HG02840 (cell line): Measurements from ENCODE around the gene C13orf46.
"Not testable (repeated sequence)": the region's sequence is repeated elsewhere in the genome, so short reads cannot be mapped to it uniquely, and the experiment has no call there.

Experiments used
- ATAC-seq: cut with Tn5 transposase; IDR thresholded peaks from one replicate; pipeline ENCODE4 v1.9.1; 2021; ENCODE audit warnings: mild to moderate bottlenecking, moderate library complexity, moderate number of reproducible peaks; ENCODE audit not compliant: unreplicated experiment, low FRiP score

C13orf46 gene

GRCh38 chr13:113973218-113974164 lies at the start of gene C13orf46:
TSS of gene C13orf46 (minus strand) at chr13:113974076. CDS start at chr13:113973997, 79 bp downstream.
- no peak for ATAC-seq

DNA sequence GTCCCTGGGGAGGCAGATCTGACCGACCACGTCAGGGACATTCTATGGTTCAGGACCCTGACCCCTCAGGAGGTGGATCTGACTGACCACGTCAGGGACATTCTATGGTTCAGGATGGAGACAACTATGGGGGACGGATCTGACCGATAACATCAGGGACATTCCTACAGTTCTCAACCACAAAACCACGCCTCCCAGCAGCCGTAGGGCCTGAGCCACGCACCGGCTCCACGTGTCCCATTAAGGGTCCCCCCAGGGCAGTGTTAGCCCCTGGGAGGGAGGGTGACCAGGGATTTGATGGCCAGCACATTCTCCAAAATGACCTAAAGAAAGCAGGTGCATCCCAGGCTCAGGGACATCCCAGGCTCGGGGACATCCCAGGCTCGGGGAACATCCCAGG lies 49.0 kb upstream of the C13orf46 start:
- ATAC-seq = no peak

DNA sequence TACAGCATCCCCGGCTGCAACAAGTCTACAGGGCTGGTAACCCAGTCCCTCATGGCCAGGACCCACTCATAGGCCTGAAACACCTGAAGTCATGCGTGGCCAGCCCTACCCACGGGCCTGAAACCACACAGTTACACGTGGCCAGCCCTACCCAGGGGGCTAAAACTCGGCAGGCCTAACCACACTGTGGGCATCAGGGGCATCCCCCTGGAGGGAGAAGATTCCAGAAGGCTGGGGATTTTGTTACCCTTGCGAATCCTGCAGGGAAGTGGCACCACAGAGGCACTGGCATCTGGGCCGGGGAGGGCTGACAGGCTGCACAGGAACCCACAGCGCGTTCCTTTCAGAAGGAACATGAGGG lies 48.4 kb upstream of the C13orf46 start:
- no peak for ATAC-seq

DNA sequence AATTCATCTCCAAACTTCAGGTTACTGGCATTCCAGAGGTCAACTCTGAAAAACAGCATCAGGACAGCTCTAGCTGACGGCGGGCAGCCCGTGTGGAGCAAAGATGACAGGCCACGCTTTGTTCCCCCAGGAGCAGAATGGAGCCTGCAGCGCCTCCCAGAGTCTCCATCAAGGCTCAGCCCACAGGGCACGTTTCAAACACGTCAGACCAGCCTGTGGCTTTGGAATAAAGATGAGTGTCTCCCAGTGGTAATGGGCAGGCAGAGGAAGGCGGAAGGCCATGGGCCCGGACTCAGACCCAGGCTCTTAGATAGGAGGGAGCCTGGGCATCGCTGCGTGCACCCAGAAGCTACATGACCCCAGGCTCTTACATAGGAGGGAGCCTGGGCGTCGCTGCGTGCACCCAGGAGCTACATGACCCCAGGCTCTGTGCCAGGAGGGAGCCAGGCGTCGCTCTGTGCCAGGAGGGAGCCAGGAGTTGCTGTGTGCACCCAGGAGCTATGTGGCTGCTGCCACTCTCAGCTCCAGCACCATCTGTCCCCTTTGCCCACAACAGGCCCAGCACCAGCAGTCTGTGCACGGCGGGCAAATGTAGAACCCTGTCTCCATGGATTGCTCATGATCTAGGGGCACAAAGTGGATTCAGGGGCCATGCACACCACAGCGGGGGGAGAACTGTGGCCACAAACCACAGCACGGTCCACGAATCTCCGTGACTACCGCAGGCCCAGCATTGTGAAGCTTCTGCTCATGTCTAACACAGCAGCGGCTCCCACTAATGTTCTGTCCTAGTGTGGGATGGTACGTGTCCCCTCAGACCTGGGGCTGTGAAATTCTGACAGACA lies 47.8 kb upstream of the C13orf46 start:
- ATAC-seq = no peak

DNA sequence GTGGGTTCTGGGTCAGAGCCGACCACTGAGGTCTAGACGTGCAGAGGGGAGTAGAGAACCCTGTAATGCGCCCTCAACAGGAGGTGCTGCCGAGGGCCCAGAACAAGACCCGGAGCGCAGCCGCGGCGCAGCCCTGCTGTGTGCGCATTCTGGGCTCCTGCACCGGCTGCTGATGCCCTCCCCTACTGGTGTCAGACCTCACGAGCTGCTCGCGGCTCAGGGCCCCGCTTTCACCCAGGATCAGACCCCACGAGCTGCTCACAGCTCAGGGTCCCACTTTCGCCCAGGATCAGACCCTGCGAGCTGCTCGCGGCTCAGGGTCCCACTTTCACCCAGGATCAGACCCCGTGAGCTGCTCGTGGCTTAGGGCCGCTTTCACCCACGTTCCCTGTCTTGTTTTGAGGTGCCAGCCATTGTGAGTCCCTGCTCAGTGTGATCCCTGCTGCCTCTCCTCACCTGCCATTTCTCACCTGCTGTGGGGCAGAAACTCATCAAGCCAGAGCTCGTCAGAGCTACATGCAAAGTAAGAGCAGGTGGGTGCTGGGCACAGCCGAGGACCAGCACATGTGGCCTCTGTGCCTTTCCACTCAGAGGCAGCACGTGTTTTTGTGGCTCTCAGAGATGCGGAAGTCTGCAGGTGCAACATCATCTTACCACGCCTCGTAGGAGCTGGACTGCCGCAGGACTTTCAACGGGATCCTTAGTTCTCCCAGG lies 47.0 kb upstream of the C13orf46 start:
- ATAC-seq = no peak

GRCh38 chr13:114020134-114020533 lies 46.3 kb upstream of the C13orf46 start:
- not testable (repeated sequence) for ATAC-seq

DNA sequence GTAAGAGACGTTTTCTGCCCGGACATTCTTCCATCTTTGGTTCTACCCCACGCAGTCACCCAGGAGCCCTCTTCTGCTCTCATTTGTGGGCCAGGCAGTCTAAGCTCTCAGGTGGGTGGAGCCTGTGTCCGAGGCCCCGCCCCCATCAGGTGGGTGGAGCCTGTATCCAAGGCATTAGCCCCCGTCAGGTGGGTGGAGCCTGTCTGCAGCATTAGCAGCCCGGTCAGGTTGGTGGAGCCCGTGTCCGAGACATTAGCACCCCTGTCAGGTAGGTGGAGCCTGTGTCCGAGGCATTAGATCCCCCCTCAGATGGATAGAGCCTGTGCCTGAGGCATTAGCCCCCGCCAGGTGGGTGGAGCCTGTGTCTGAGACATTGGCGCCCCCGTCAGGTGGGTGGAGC lies 45.5 kb upstream of the C13orf46 start:
- ATAC-seq = no peak

DNA sequence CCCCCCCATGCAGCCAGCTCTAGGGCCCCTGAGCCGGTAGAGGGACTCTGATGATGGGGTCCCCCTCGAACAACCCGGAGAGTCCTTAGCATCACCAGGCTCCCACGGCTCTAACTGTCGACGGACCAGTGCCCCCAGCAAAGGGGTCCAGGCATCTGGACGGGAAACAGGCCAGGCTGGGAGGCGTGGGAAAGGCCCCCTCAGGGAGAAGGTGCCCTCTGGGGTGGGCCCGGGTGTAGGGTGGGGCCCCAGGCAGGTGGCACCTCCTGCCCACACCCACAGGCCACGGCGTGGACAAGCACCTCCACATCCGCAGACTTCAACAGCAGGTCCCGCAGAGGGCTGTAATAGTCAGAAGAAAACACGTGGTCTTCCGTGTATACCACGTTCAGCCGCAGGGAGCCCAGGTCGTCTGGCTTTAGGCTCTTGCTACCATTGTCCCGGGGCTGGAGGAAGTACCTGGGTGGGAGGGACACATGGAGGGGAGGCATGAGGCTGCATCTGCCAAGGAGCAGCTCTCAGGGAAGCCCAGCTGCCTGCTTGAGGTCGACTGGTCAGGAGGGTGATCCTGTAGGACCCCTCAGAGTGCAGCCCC lies 44.7 kb upstream of the C13orf46 start:
- no peak for ATAC-seq

DNA sequence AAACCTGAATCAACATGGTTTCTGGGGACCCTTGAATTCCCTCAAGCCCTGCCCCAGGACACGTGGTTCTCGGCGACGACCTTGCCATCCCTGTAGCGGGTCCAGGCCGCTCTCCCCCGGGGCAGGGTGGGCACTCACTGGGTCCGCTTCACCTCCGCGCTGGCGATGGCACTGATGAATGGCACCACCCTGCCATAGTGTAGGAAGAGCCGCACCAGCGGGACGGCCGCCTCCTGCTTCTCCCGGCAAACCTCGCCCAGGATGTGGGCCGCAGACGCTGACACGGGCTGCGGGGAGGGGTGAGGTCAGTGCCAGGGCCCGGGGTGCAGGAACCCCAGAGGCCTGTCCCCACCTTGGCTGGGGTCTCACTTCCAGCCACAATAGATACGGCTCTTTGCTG lies 44.1 kb upstream of the C13orf46 start:
- no peak for ATAC-seq

- no peak for ATAC-seq
These were observed 43.3 kb upstream of the C13orf46 start for GRCh38 chr13:114017028-114017630.

GRCh38 chr13:114016321-114017027 lies 42.6 kb upstream of the C13orf46 start:
- no peak for ATAC-seq

DNA sequence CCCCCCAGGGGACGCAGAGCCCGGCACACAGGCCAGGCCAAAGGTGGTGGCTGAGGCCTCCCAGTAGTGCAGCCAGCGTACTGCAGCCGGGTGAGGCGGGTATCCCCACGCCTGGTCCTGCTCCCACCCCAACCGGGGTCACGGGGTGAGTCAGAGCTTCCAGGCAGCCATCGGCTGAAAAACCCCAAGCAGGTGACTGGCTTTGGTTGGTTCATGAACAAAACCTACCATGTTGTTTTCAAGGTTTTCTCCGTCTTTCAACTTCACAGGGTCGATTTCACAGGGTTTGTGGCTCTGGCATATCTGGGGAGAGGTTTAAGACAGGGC lies 42.1 kb upstream of the C13orf46 start:
- no peak for ATAC-seq

DNA sequence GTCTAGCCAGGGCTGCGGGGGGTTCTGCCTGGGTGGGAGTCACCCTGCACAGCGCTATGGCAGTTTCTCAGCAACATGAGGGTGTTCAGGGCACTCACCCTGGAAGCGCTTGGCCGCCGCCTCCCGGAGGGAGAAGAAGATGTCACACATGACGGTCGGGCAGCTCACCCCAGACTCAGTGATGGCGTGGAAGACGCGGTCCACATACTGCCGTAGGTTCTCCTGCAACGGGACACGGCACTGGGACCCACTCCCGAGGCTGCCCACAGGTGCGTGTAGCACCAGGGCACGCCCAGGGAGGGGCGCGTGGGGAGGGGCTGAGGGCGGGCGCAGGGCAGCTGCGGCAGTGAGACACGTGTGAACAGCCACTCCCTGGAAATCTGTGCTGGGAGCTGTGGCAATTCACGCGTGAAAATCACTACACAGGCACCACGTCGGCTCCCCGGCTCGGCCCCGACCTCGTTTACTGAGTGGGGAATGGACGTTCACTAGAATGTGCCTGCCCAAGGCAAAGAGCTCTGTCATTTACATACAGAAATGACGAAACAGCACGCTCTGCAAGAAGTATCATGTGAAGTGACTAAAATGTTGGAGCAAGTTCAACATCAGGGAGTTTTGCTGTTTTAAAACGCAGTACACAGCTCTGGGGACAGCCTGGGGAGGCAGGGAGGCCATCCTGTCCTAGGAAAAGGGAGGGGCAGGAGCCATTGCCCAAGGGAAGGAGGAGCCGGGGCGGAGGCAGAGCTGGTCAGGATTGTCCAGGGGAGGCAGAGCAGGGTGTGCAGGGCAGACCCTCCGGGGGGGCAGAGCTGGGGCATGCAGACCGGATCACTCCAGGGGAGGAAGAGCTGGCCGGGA lies 41.5 kb upstream of the C13orf46 start:
- ATAC-seq = no peak

- no peak for ATAC-seq
These were observed 40.2 kb upstream of the C13orf46 start for GRCh38 chr13:114013952-114014629.

- ATAC-seq = no peak
These were observed 39.5 kb upstream of the C13orf46 start for GRCh38 chr13:114013336-114013735.

DNA sequence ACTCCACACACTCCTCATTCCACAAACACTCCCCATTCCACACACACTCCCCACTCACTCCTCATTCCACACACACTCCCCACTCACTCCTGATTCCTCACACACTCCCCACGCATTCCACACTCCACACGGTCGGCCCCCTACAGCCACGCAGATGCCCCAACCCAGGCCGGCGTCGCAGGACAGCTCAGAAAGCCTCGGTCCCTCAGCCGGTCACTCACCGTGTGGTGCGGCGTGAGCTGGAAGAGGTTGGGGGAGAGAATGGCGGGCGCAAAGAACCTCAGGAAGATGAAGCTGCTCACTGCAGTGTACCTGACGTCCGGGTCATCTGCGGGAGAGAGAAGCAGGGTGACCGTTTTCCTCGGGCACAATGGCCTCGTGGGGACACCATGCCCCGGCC lies 39.0 kb upstream of the C13orf46 start:
- ATAC-seq = no peak

- no peak for ATAC-seq
These were observed 38.3 kb upstream of the C13orf46 start for GRCh38 chr13:114012141-114012540.

DNA sequence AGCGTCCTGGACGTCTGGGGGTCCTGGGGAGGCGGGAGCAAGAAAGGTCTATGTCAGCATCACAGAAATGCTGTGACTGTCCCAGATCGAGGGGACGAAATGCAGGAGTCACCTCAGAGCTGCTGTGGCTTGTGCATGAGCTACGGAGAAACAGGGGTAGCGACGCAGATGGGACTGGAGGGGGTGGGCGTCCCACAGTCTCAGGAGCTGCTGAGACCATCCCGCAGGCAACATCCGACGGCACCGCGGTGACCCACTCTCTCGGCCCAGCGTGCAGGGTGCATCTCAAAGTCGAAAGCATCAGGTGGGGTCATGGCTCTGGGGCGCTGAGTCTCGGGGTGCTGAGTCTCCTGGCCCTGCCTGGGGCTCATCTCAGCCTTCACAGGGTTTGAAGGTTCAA lies 37.4 kb upstream of the C13orf46 start:
- ATAC-seq = no peak
